RWPE2 (cell line): Measurements from ENCODE around the gene GTF2A2.
A peak's percentile ranks its signal among the peaks of the same experiment; 100 is the strongest.

Source experiments
- ATAC-seq: fragments of 200-7000 bp; cut with Tn5 transposase; 3 replicates; pipeline ENCODE4 v1.9.1; 2021; ENCODE audit warnings: low read depth
- DNase-seq: peaks from one replicate; pipeline ENCODE4 v3.0.0-alpha.2; 2020; ENCODE audit warnings: low spot score
- H3K27ac ChIP-seq: fragments of 450-650 bp; 2 replicates; pipeline ENCODE4 v1.5.1; 2017; ENCODE audit warnings: mild to moderate bottlenecking; ENCODE audit not compliant: poor library complexity, severe bottlenecking
- H3K27me3 ChIP-seq: fragments of 250-450 bp; sonication (Bioruptor Pico); 2 replicates; pipeline ENCODE4 v1.5.1; 2021; ENCODE audit warnings: mild to moderate bottlenecking, moderate library complexity; ENCODE audit not compliant: insufficient read depth, poor library complexity, severe bottlenecking
- H3K36me3 ChIP-seq: fragments of 250-450 bp; sonication (Bioruptor Pico); 2 replicates; pipeline ENCODE4 v1.5.1; 2020; ENCODE audit warnings: low read depth, mild to moderate bottlenecking, moderate library complexity
- H3K4me1 ChIP-seq: fragments of 250-450 bp; sonication (Bioruptor Pico); 2 replicates; pipeline ENCODE4 v1.5.1; 2021; ENCODE audit warnings: mild to moderate bottlenecking, moderate library complexity; ENCODE audit not compliant: insufficient read depth, poor library complexity, severe bottlenecking
- H3K4me3 ChIP-seq: fragments of 250-450 bp; sonication (Bioruptor Pico); 2 replicates; pipeline ENCODE4 v1.5.1; 2021; ENCODE audit warnings: mild to moderate bottlenecking, moderate library complexity; ENCODE audit not compliant: severe bottlenecking
- H3K9me3 ChIP-seq: fragments of 250-450 bp; sonication (Bioruptor Pico); 2 replicates; pipeline ENCODE4 v1.5.1; 2021; ENCODE audit warnings: mild to moderate bottlenecking, moderate library complexity; ENCODE audit not compliant: severe bottlenecking
- CTCF ChIP-seq: fragments of 450-650 bp; IDR thresholded peaks from one replicate; pipeline ENCODE4 v1.5.1; 2017; ENCODE audit warnings: mild to moderate bottlenecking, moderate library complexity; ENCODE audit not compliant: poor library complexity, severe bottlenecking

The GTF2A2 gene

GRCh38 chr15:59689626-59690236 is 32.4 kb upstream of the GTF2A2 start:
- no peak for TF ChIP-seq CTCF
- Histone ChIP-seq H3K4me3 (peak overlapping the region; percentile 97), H3K36me3 (peaks cover 30% of the 10 kb centered on the region), H3K4me1 (peaks cover 21% of the 10 kb centered on the region), H3K27ac (peak overlapping the region; percentile 80), H3K9me3 (no peaks in the 10 kb centered on the region), H3K27me3 (no peaks in the 10 kb centered on the region)
- ATAC-seq (peak; percentile 48), DNase-seq (peak; percentile 90)

GRCh38 chr15:59688782-59689625 is 31.7 kb upstream of the GTF2A2 start, which contains the start of gene BNIP2:
Gene BNIP2 (minus strand): TSS chr15:59689320. CDS start chr15:59682457, 6,863 bp downstream.
- ATAC-seq (peak; percentile 90), DNase-seq (peak; percentile 100)
- TF ChIP-seq CTCF, result no peak
- no peaks in the 10 kb centered on the region for H3K27me3 ChIP-seq
- peaks cover 38% of the 10 kb centered on the region for H3K36me3 ChIP-seq
- no peaks in the 10 kb centered on the region for H3K9me3 ChIP-seq
- H3K27ac ChIP-seq, result peak within 1 kb of the TSS; percentile 80
- peak within 1 kb of the TSS; percentile 97 for H3K4me3 ChIP-seq
- H3K4me1 ChIP-seq, result peaks cover 21% of the 10 kb centered on the region

- Histone ChIP-seq H3K4me1 (peaks cover 21% of the 10 kb centered on the region), H3K36me3 (peaks cover 44% of the 10 kb centered on the region), H3K4me3 (peak overlapping the region; percentile 97), H3K9me3 (no peaks in the 10 kb centered on the region), H3K27me3 (no peaks in the 10 kb centered on the region), H3K27ac (peak overlapping the region; percentile 80)
- ATAC-seq, result peak; percentile 31
- DNase-seq, result no peak
- no peak for TF ChIP-seq CTCF
Observed at GRCh38 chr15:59688423-59688781, 31.1 kb upstream of the GTF2A2 start.

GRCh38 chr15:59687836-59688235 is 30.5 kb upstream of the GTF2A2 start:
- no peak for TF ChIP-seq CTCF

More at GRCh38 chr15:59687836-59688235, 30.5 kb upstream of the GTF2A2 start:
- H3K27ac ChIP-seq, result peak overlapping the region; percentile 80
- no peaks in the 10 kb centered on the region for H3K27me3 ChIP-seq
- peak overlapping the region; percentile 97 for H3K4me3 ChIP-seq
- H3K9me3 ChIP-seq, result no peaks in the 10 kb centered on the region
- H3K36me3 ChIP-seq, result peaks cover 49% of the 10 kb centered on the region
- ATAC-seq (no peak), DNase-seq (no peak)
- H3K4me1 ChIP-seq, result peaks cover 21% of the 10 kb centered on the region
